CD4-positive, alpha-beta T cell treated with Interleukin-6 at 100 ng/mL for 8 hours (primary cell): ENCODE measurements around the gene VPS35L.
"Not testable (repeated sequence)": the region's sequence is repeated elsewhere in the genome, so short reads cannot be mapped to it uniquely, and the experiment has no call there.

Experiments used
- DNase-seq: peaks from one replicate; pipeline ENCODE4 v3.0.0-alpha.2; 2020; ENCODE audit warnings: mixed read lengths, low spot score

Gene VPS35L

DNA sequence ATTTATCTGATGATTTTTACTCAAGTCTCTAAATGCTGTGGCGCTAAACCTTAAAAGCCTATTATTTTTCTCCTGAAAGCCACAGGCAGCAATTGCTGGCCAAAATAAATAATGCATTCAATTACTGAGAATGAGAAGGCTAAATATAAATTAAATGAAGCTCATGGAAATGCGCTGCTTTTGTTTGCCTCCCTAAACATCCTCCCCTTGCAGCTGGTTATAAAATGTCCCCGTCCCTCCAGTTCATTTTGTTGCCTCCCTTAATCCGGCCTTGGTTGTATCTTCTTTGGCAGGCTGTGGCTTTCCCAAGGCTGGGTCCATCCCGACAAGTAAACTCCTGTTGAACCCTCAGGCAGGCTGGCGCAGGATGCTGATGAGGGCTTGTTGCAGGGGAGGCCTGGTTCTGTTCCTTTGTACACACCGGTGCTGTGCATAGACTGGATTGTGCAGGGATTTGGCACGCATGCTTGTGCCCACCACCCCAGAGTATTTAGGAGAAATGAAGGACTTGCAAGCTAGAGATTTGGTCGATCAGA is 99.8 kb downstream of the VPS35L start:
- DNase-seq: no peak

DNA sequence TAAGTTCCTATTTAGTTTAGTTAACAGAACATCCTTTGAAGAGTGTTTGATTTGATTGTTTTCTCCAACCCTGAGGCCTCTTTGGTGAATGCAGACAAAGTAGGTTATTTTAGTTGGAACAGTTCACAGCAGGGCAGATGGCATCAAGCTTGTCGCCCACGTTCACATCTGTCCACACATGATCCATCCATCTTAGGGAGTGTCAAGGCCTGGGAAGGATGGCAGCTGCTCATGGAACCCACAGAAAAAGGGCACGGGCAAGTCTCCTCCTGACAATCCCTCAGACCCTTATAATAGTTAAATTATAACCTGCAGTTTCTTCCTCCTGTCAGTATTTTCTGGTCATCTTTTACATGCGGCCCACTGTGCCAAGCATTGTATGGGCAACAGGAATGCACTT is 102.3 kb downstream of the VPS35L start:
- DNase-seq: no peak

DNA sequence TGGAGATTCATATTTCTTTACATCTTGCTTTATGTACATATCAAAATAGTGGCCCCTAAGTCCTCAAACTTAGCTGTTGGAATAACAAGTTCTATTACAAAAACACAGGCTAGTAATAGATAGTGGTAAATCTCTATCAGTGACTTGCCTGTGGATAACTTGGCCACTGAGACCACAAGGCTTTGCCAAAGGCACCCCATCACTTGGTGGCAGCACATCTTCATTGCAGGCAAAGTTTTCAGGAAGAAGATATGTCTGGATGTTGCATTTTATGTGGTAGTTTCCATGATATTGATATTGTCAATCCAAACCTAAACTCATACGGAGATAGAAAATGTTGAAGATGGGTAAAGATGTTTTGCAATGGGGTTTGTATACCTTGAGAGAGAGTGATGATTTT is 104.1 kb downstream of the VPS35L start:
- DNase-seq: no peak

DNA sequence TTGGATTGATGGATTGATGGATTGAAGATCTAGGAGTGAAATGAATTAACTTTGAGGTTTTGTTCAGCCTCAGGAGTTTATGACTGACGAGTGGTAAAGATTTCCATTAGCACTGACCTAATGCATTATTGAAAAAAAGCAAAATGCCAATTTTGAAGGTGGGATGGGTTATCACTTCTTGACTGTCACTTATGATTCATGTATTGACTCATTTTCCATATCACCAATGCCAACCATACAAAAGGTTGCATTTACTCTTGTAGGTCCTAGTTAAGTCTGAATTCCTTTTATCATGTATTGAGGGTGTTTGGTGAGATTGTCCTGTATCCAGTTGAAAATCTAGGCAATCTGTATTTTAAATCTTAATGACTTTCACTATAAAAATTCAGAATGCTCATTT is 104.9 kb downstream of the VPS35L start:
- DNase-seq: no peak

GRCh38 chr16:19662351-19662750 is 106.8 kb downstream of the VPS35L start:
- no peak for DNase-seq

- no peak for DNase-seq
Observed at GRCh38 chr16:19664166-19664565, 108.7 kb downstream of the VPS35L start.

GRCh38 chr16:19665313-19665712 is 109.8 kb downstream of the VPS35L start:
- not testable (repeated sequence) for DNase-seq

- no peak for DNase-seq
Observed at GRCh38 chr16:19666477-19666876, 111.0 kb downstream of the VPS35L start.

GRCh38 chr16:19672378-19672777 is 116.9 kb downstream of the VPS35L start:
- no peak for DNase-seq

GRCh38 chr16:19674485-19674884 is 119.0 kb downstream of the VPS35L start:
- DNase-seq: no peak

- no peak for DNase-seq
Observed at GRCh38 chr16:19677402-19677801, 121.9 kb downstream of the VPS35L start.

- DNase-seq: no peak
Observed at GRCh38 chr16:19678804-19679203, 123.3 kb downstream of the VPS35L start.

DNA sequence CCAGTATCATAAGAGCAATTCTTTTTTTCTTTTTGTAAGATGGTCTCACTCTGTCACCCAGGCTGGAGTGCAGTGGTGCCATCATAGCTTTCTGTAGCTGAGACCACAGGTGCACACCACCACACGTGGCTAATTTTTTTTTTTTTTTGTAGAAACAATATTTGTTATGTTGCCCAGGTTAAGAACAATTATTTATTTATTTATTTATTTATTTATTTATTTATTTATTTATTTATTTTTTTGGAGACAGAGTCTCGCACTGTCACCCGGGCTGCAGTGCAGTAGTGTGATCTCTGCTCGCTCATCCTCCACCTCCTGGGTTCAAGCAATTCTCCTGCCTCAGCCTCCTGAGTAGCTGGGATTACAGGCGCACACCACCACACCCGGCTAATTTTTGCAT is 123.8 kb downstream of the VPS35L start:
- DNase-seq: not testable (repeated sequence)

DNA sequence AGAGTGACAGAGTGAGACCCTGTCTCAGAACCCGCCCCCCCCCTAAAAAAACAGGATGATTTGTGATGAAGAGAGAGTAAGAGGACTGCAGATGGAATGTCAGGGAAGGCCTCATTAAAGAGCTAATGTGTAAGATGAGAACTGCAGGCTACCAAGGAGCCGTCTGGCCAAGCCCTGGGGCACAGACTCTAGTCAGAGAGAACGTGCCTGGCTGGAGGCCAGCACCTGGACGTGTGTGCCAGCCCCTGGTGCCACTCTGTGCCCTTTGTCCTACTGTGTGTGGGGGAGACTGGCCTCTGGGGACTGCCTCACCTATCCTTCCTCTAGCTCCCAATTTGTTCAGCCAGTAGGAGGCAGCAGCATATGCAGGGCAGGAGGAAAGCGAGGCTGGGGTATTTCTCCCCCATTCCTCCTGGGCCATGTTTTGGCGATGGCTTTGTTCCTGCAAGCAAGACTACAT is 125.4 kb downstream of the VPS35L start:
- DNase-seq: no peak

- no peak for DNase-seq
Observed at GRCh38 chr16:19681637-19682036, 126.1 kb downstream of the VPS35L start.

- no peak for DNase-seq
Observed at GRCh38 chr16:19683453-19684236, 128.1 kb downstream of the VPS35L start.

- no peak for DNase-seq
Observed at GRCh38 chr16:19685176-19685575, 129.7 kb downstream of the VPS35L start.

GRCh38 chr16:19687279-19687678 is 131.8 kb downstream of the VPS35L start:
- DNase-seq: no peak

DNA sequence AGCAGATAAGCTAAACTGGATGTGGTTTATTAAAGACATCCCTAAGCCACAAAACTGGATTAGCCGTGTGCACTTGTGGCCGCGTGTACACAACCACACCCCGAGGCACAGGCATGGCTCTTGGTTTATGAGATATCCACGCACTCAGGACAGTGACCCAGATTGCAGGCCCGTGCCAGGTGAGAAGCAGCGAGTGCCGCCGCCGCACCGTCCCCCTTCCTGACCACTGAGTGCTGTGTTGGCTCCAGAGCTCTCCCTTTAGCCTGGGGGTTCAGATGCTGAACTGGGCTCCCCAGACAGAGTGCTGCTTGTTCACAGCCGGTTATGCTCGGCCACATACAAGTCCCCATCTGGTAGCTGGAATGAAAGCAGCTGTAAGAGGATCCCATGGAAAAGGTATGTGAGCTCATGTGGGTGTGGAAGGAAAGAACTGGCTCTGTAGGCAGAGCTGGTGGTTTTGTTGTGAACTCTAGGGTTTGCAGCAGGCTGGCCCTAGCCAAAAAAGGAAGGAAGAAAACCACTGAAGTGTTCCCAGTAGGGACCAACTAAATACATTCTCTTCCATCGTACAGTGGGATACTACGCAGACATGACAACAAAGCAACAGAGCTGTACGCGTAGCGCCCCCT is 133.0 kb downstream of the VPS35L start:
- DNase-seq: no peak

DNA sequence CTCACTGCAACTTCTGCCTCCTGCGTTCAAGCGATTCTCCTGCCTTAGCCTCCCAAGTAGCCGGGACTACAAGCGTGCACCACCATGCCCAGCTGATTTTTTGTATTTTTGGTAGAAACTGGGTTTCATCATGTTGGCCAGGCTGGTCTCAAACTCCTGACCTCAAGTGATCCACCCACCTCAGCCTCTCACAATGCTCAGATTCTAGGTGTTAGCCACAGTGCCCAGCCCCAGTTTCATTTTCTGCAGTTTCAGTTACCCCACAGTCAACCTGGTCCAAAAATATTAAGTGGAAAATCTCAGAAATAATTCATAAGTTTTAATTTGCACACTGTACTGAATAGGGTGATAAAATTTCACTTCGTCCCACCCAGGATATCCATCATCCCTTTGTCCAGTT is 133.8 kb downstream of the VPS35L start:
- no peak for DNase-seq

DNA sequence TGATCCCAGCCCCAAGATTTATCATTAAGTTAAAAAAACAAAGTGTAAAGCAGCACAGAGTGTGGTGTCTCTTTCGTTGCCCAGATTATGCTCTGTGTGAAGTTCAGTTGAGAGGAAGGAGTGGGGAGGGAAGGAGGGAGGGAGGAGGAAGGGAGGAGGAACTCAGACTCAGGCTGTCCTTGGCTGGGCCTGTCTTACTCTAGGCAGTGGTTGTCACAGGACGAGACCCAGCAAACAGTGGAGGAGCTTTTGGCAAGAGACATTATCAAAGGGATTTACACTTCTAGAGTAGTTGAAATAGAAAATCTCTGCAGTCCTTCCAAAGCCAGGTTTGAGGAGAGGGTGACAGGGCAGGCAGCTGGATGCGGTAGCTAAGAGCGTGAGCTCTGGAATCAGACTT is 134.7 kb downstream of the VPS35L start:
- no peak for DNase-seq

GRCh38 chr16:19691161-19691711 is 135.7 kb downstream of the VPS35L start:
- no peak for DNase-seq

DNA sequence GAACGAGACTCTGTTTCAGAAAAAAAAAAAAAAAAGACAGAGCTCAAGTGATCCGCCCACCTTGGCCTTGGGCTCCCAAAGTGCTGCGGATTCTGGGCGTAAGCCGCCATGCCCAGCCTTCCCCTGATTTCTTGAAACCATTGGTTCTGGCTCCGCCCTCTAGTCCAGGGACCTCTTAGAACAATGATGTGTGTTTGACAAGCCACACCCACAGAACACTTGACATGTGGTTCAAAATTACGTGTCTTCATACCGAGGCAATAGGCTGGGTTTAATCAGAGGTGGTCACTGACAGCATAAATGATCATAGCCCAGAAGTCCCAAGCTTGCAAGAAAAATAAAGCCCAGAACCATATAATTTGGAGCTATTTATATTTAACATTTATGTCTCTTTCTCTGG is 139.5 kb downstream of the VPS35L start:
- DNase-seq: no peak
